Posterior cingulate gyrus (tissue), 11 donors: ENCODE results near the gene ARHGAP28.

ENCODE experiments used
- DNase-seq, 10 donors: peaks; one replicate each; pipeline versions ENCODE4 v3.0.0 to v3.0.0-alpha.2; 2020 to 2021; ENCODE audit warnings: mixed read lengths in 3 of 10
- intact Hi-C: fragments of 100-400 bp; cut with DNase I; formaldehyde crosslinking; loops from one replicate; pipeline ENCODE4 v1.15.1; 2023

Gene ARHGAP28

GRCh38 chr18:6729247-6730091 is at the start of gene ARHGAP28:
ARHGAP28 (plus strand) TSS chr18:6729716; CDS start chr18:6729822, 106 bp downstream.
- peak; percentile 23 to 94 (median 68) for DNase-seq
- intact Hi-C loops, result no loop called here

GRCh38 chr18:6681331-6681875 is 48.1 kb upstream of the ARHGAP28 start:
- DNase-seq, result no peak
- intact Hi-C loops, result no loop called here

GRCh38 chr18:6682437-6683111 is 46.9 kb upstream of the ARHGAP28 start:
- DNase-seq, result no peak
- intact Hi-C loops, result no loop called here

GRCh38 chr18:6683112-6683876 is 46.2 kb upstream of the ARHGAP28 start:
- peak in 1 of 10 donors; percentile 66 for DNase-seq
- intact Hi-C loops, result no loop called here

DNA sequence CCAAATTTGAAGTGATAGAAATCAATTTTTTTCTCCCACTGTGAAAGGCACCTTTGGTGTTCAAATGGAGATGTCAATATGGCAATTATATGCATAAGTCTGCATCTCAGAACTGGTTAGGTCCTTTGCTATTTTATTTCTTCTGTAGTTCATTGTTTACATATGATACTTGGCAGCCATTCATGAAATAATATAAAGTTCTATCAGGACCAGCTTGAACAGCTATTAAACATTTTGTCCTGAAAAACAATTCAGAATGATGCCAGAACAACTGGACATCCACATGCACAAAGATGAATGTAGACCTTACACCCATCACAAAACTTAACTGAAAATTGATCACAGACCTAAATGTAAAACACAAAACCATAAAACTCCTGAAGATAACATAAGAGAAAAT is 41.8 kb upstream of the ARHGAP28 start:
- intact Hi-C loops, result no loop called here
- no peak for DNase-seq

GRCh38 chr18:6708890-6709289 is 20.6 kb upstream of the ARHGAP28 start:
- intact Hi-C loops, result no loop called here
- no peak for DNase-seq

DNA sequence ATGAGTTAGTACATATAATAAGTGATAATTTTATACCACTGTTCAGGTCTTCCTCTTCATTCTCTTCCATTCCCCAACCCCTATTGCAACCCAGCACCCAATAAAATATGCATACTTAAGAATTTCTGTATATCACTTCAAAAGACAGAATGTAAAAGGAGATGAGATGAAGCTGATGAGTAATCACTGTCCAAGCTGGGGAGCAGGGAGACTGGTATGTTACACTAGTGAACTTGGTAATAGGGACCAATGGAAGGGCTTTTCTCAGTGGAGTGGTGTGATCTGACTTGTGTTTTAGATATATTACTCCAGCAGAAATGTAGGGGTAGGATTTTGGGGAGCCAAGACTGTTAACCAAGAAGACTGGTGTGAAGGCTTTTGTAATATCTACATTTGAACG is 18.0 kb upstream of the ARHGAP28 start:
- DNase-seq, result no peak
- intact Hi-C loops, result no loop called here

DNA sequence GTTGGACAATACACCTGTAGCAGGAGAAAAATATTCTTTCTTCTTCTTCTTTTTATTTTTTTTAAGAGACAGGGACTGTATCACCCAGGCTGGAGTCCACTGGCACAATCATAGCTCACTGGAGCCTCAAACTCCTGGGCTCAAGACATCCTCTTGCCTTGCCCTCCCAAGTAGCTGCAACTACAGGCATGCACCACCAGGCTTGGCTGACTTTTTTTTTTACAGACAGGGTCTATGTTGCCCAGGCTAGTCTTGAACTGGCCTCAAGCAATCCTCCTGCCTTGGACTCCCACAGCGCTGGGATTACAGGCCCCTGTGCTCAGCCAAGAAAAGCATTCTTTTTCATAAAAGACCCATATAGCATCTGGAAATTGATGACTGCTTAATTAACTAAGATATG is 17.1 kb upstream of the ARHGAP28 start:
- no peak for DNase-seq
- intact Hi-C loops, result no loop called here

- no peak for DNase-seq
- intact Hi-C loops, result no loop called here
Measured at GRCh38 chr18:6714010-6714409, 15.5 kb upstream of the ARHGAP28 start.

- intact Hi-C loops, result no loop called here
- DNase-seq, result no peak
Measured at GRCh38 chr18:6718267-6718666, 11.2 kb upstream of the ARHGAP28 start.

- peak in 1 of 10 donors; percentile 40 for DNase-seq
- intact Hi-C loops, result no loop called here
Measured at GRCh38 chr18:6719098-6719846, 10.2 kb upstream of the ARHGAP28 start.

DNA sequence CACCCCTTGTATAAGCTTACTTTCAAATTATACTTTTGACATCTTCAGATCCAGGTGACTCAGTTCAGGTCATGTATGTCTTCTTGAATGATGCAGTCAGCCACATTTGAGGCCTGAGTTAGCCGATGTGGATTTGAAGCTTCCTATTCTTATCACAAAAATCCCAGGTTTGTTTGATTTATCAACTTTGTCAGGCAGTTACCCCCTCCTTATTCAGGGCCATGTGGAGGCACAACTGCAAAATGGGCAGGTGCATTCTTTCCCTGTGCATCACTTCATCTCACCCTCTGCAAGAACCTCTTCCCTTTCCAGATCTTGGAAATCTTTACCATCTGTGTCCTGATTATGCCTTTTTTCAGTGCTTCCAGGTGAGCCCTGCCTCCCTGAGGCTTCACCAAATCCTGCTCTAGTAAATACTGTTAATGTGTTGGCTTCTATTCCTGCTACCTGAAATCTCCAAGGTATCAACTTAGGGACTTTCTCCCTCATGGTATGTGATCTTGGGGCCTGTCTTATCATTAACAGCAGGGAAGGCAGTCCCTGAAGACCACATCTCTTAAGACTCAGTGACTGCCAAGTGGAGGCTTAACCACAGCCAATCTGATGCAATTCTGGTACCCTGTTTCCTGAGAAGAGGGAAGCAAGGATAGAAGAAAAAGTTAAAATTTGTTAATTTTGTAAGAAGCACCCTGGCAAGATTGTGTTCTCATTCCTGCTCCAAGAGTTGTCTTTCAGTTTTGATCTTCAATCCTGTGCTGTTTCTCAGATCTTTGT is 9.4 kb upstream of the ARHGAP28 start:
- intact Hi-C loops, result no loop called here
- DNase-seq, result no peak

DNA sequence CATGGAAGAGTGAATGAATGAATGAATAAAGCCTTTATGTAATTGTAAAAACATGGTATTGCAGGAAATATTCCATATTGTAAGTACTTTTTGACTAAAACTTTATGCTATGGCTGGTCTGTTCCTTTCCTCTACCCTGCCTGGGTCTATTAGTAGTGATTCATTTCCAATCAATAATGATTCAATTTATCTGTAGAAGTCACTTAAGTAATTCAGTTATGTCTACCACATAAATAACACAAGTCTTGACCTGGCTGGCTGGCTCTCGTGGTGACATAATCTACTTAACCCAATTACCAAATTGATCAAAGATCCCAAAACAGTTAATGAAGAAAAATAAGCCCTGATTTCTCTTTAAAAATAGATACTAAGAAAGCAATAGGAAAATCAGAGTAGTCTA is 7.8 kb upstream of the ARHGAP28 start:
- no peak for DNase-seq
- intact Hi-C loops, result no loop called here

- intact Hi-C loops, result no loop called here
- DNase-seq, result no peak
Measured at GRCh38 chr18:6722690-6723089, 6.8 kb upstream of the ARHGAP28 start.

- peak in 1 of 10 donors; percentile 48 for DNase-seq
- intact Hi-C loops, result no loop called here
Measured at GRCh38 chr18:6724331-6724730, 5.2 kb upstream of the ARHGAP28 start.

GRCh38 chr18:6728331-6728730 is 1.2 kb upstream of the ARHGAP28 start:
- intact Hi-C loops, result no loop called here
- DNase-seq, result no peak

GRCh38 chr18:6728809-6729246 is 688 bp upstream of the ARHGAP28 start:
- no peak for DNase-seq
- intact Hi-C loops, result no loop called here

GRCh38 chr18:6730416-6731221 is 1.1 kb downstream of the ARHGAP28 start:
- intact Hi-C loops, result no loop called here

DNA sequence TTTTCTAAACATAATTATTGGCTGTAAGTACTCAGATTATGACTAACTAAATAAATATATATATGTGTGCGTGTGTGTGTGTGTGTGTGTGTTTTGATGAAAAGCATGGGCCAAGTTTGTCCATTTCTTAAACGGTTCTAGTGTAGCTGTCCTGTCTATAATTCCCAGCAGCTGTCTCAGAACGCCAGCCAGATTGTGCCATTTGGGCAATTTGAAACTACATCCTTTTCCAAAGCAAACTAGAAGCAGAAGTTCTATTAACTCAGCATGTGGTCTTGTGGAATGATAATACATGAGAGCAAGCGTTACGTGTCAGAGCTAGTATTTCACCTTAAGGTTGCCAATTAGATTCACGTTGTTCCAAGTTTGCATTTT is 1.7 kb downstream of the ARHGAP28 start:
- DNase-seq, result no peak
- intact Hi-C loops, result no loop called here

More at GRCh38 chr18:6730416-6731221, 1.1 kb downstream of the ARHGAP28 start:
- no peak for DNase-seq
